Neural cell (in vitro differentiated cells): ENCODE results near the gene ACE. TPM values are rescaled to one million over a fixed set of nuclear protein-coding genes. Genes with fewer than 3 reads are reported as not detected.

Experiments
- H2AFZ ChIP-seq: fragments of 200-600, 300-800 bp; sonication (generic), shearing (Covaris generic); 2 replicates; pipeline ENCODE4 v1.6.0; 2014; ENCODE audit warnings: low read depth, mild to moderate bottlenecking, antibody characterized with exemption, low read length, moderate library complexity
- H3F3A ChIP-seq: fragments of 200-600 bp; shearing (Covaris generic); 2 replicates; pipeline ENCODE4 v1.6.1; 2016; ENCODE audit warnings: mild to moderate bottlenecking, moderate library complexity, mixed read lengths, antibody characterized with exemption, low read length; ENCODE audit not compliant: insufficient read depth, poor library complexity, severe bottlenecking
- H3K27ac ChIP-seq: fragments of 200-600, 300-800 bp; sonication (generic), shearing (Covaris generic); 2 replicates; pipeline ENCODE4 v1.5.1; 2014; ENCODE audit warnings: mild to moderate bottlenecking, low read length, moderate library complexity
- H3K27me3 ChIP-seq: fragments of 300-800, 200-600 bp; sonication (generic), shearing (Covaris generic); 2 replicates; pipeline ENCODE4 v1.6.0; 2014; ENCODE audit warnings: mild to moderate bottlenecking, low read depth, low read length, moderate library complexity; ENCODE audit not compliant: insufficient read depth
- H3K36me3 ChIP-seq: fragments of 300-800, 200-600 bp; sonication (generic), shearing (Covaris generic); 2 replicates; pipeline ENCODE4 v1.5.1; 2014; ENCODE audit warnings: mild to moderate bottlenecking, antibody characterized with exemption, low read length, moderate library complexity; ENCODE audit not compliant: insufficient read depth
- H3K4me2 ChIP-seq: fragments of 300-800, 200-600 bp; sonication (generic), shearing (Covaris generic); 2 replicates; pipeline ENCODE4 v1.6.0; 2014; ENCODE audit warnings: mild to moderate bottlenecking, low read length
- H3K4me3 ChIP-seq: fragments of 300-800, 200-600 bp; sonication (generic), shearing (Covaris generic); 2 replicates; pipeline ENCODE4 v1.5.1; 2014; ENCODE audit warnings: mild to moderate bottlenecking, low read length, moderate library complexity
- H3K79me2 ChIP-seq: fragments of 200-600 bp; shearing (Covaris generic); replicated peaks from 2 replicates; pipeline ENCODE4 v1.6.0; 2014; ENCODE audit warnings: mild to moderate bottlenecking, low read length, moderate library complexity; ENCODE audit not compliant: insufficient read depth
- H3K9ac ChIP-seq: fragments of 300-800, 200-600 bp; sonication (generic), shearing (Covaris generic); 2 replicates; pipeline ENCODE4 v1.6.1; 2016; ENCODE audit warnings: mild to moderate bottlenecking, low read length, mixed read lengths
- H3K9me2 ChIP-seq: fragments of 200-600 bp; shearing (Covaris generic); 2 replicates; pipeline ENCODE4 v1.6.1; 2016; ENCODE audit warnings: mild to moderate bottlenecking, low read length, mixed read lengths; ENCODE audit not compliant: insufficient read depth
- H3K9me3 ChIP-seq: fragments of 200-600, 300-800 bp; sonication (generic), shearing (Covaris generic); 2 replicates; pipeline ENCODE4 v1.6.1; 2016; ENCODE audit warnings: mild to moderate bottlenecking, mixed run types, low read length, moderate library complexity, mixed read lengths
- H4K20me1 ChIP-seq: fragments of 200-600 bp; shearing (Covaris generic); 2 replicates; pipeline ENCODE4 v1.6.1; 2016; ENCODE audit warnings: mild to moderate bottlenecking, mixed run types; ENCODE audit not compliant: insufficient read depth
- MXI1 ChIP-seq: fragments of 450-650 bp; conservative IDR thresholded peaks from 2 replicates; pipeline ENCODE4 v1.6.1; 2014; ENCODE audit warnings: antibody characterized with exemption, mild to moderate bottlenecking; ENCODE audit not compliant: poor library complexity, severe bottlenecking
- RAD21 ChIP-seq: fragments of 450-650 bp; conservative IDR thresholded peaks from 2 replicates; pipeline ENCODE4 v1.6.1; 2014; ENCODE audit warnings: antibody characterized with exemption, mild to moderate bottlenecking, moderate library complexity
- SMC3 ChIP-seq: fragments of 450-650 bp; conservative IDR thresholded peaks from 2 replicates; pipeline ENCODE4 v1.6.1; 2014; ENCODE audit warnings: antibody characterized with exemption, mild to moderate bottlenecking, moderate library complexity; ENCODE audit not compliant: poor library complexity
- TAF1 ChIP-seq: IDR thresholded peaks from 2 replicates; pipeline ENCODE4 v1.6.1; 2012; ENCODE audit warnings: low read depth
- polyA plus RNA-seq: library from polyadenylated mRNA; depleted of rRNA; stranded (reverse); fragments of >200 nt; gene quantifications from 2 replicates; pipeline ENCODE4 v1.2.3, GENCODE V29; 2014
- TF ChIP-seq, protein P1 (sequence below): fragments of 450-650 bp; IDR thresholded peaks from 2 replicates; pipeline ENCODE4 v1.5.1; 2014; ENCODE audit warnings: antibody characterized with exemption, mild to moderate bottlenecking, moderate library complexity; ENCODE audit not compliant: poor library complexity, severe bottlenecking

ACE gene
- polyA plus RNA-seq, 1 donor from 2014 or later, result 1.5 TPM

DNA sequence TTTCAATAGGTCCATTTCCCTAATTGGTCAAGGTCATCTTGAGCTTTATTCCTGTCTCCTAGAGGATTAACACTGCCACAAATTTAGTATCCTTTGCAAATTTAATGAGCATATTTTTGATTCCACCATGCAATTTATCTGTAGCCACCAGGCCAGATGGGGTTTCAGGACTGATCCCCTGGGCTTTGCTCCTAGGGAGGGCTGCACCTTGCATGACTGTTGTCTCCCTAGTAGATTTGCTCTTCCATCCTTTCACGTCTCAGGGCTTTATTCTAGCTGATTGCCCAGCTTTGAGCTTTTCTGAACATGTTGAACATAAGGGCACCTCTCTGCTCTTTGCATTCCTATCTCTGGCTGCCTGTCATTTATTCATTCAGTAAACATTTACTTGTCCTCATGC, 38.6 kb downstream of the ACE start:
- no peak overlapping the region for H3K9ac ChIP-seq
- no peak overlapping the region for H2AFZ ChIP-seq
- no peaks in the 10 kb centered on the region for H3K36me3 ChIP-seq
- no peak overlapping the region for H3K4me3 ChIP-seq
- H3K9me2 ChIP-seq, result no peaks in the 10 kb centered on the region
- no peak overlapping the region for H3K27ac ChIP-seq
- H3K4me2 ChIP-seq, result no peak overlapping the region
- H4K20me1 ChIP-seq, result no peaks in the 10 kb centered on the region
- H3F3A ChIP-seq, result no peaks in the 10 kb centered on the region
- H3K9me3 ChIP-seq, result no peaks in the 10 kb centered on the region
- TF ChIP-seq SMC3 (no peak), RAD21 (no peak), MXI1 (no peak)
- TF ChIP-seq, protein P1, sequence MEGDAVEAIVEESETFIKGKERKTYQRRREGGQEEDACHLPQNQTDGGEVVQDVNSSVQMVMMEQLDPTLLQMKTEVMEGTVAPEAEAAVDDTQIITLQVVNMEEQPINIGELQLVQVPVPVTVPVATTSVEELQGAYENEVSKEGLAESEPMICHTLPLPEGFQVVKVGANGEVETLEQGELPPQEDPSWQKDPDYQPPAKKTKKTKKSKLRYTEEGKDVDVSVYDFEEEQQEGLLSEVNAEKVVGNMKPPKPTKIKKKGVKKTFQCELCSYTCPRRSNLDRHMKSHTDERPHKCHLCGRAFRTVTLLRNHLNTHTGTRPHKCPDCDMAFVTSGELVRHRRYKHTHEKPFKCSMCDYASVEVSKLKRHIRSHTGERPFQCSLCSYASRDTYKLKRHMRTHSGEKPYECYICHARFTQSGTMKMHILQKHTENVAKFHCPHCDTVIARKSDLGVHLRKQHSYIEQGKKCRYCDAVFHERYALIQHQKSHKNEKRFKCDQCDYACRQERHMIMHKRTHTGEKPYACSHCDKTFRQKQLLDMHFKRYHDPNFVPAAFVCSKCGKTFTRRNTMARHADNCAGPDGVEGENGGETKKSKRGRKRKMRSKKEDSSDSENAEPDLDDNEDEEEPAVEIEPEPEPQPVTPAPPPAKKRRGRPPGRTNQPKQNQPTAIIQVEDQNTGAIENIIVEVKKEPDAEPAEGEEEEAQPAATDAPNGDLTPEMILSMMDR, result no peak
- H3K27me3 ChIP-seq, result no peaks in the 10 kb centered on the region
- H3K79me2 ChIP-seq, result no peaks in the 10 kb centered on the region

DNA sequence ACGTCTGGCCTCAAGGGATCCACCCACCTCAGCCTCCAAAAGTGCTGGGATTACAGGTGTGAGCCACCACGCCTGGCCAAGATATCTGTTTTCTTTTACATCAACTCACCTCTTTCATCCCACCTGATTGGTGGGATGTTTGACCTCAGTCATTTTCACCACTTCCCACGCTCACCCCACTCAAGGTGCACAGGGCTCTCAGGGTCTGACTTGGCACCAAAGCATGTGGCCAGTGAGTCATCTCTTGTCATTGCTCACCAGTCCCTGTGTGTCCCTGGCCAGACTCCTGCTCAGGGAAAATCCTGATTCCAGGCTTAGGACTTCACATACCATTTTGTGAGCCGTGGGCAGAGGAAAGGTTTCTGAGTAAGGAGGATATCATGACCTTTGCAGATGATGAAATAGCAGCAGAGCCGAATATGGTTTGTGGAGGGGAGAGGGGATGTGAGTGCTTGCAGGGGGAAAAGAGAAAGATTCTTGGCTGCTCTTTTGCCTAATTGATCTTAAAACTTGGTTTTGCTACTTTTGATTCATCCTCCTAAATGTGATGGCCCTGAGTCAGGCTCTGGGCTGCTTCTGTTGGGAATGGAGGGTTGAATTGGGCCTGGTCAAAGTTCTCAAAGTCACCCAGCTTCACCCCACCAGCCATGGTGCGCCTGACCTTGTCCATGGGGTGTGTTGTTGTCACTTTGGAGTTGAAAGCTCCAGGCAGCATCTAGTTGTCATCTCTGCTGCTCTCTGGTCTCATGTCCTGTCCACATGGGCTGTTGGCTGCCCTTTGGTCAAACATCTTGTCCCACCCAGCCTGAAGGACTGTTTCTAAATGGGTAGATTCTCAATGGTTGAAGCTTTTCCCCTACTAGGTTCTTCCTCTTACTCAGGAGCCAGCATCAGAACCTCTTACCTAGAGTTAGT, 40.3 kb downstream of the ACE start:
- Histone ChIP-seq H3K9ac (no peak overlapping the region), H4K20me1 (no peaks in the 10 kb centered on the region), H3K79me2 (no peaks in the 10 kb centered on the region), H3K9me2 (no peaks in the 10 kb centered on the region), H2AFZ (no peak overlapping the region), H3K27me3 (peaks cover 14% of the 10 kb centered on the region), H3F3A (no peaks in the 10 kb centered on the region), H3K27ac (no peak overlapping the region), H3K4me3 (no peak overlapping the region), H3K9me3 (no peaks in the 10 kb centered on the region), H3K36me3 (no peaks in the 10 kb centered on the region), H3K4me2 (no peak overlapping the region)
- no peak for TF ChIP-seq RAD21

DNA sequence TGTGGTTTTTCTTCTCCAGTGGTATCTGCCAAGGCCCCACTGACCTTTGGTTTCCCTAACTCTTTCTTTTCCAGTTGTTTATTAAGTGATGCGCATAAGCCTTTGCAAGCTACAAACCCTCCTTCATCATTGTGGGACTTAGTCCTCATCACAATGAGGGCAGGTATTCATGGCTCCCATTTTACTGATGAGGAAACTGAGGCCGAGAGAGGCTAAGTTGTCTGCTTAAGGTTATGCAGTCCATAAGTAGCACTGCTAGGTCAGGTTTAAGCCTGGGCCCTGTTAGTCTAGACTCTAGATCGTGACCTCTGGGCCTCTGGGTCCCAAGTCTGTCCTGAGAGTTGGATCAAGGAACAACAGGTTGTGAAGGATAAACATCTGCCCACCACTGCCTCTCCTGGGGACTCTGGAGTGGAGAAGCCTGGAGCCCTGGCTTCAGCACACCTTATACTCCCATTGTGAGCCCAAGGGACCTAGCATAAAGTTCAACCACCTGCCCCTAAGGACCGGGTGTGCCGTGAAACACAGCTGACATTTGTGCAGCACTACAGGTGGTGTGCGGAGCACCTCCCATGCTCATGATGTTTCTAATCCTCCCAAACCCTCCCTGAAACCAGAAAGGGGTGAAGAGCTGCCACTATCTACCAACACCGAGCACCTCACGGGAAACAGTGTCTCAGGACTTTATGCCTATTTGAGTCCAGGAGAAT, 41.1 kb downstream of the ACE start:
- Histone ChIP-seq H4K20me1 (no peaks in the 10 kb centered on the region), H3F3A (no peaks in the 10 kb centered on the region), H3K36me3 (no peaks in the 10 kb centered on the region), H3K27me3 (peaks cover 20% of the 10 kb centered on the region), H2AFZ (no peak overlapping the region), H3K9me3 (no peaks in the 10 kb centered on the region), H3K9me2 (no peaks in the 10 kb centered on the region), H3K4me3 (no peak overlapping the region), H3K79me2 (no peaks in the 10 kb centered on the region), H3K9ac (no peak overlapping the region), H3K4me2 (no peak overlapping the region), H3K27ac (no peak overlapping the region)
- TF ChIP-seq RAD21 (no peak), TAF1 (no peak)
